HEK293 (cell line): ENCODE results near the gene SRGAP2C.
"Not testable (repeated sequence)": the region's sequence is repeated elsewhere in the genome, so short reads cannot be mapped to it uniquely, and the experiment has no call there.

Experiments
- ZBTB7A ChIP-seq: fragments of 450-650 bp; formaldehyde crosslinking; IDR thresholded peaks from 2 replicates; pipeline ENCODE4 v1.5.1; 2016; ENCODE audit warnings: low read depth, missing biosample characterization, missing genetic modification characterization
- ZNF175 ChIP-seq: fragments of 450-650 bp; formaldehyde crosslinking; IDR thresholded peaks from 2 replicates; pipeline ENCODE4 v1.5.1; 2016; ENCODE audit warnings: missing biosample characterization, missing genetic modification characterization
- ZNF350 ChIP-seq: fragments of 450-650 bp; formaldehyde crosslinking; IDR thresholded peaks from 2 replicates; pipeline ENCODE4 v1.5.0; 2017; ENCODE audit warnings: missing biosample characterization, mild to moderate bottlenecking, missing genetic modification characterization
- ZNF391 ChIP-seq: fragments of 450-650 bp; formaldehyde crosslinking; IDR thresholded peaks from 2 replicates; pipeline ENCODE4 v1.5.1; 2016; ENCODE audit warnings: low read depth, missing biosample characterization, missing genetic modification characterization, borderline replicate concordance
- TF ChIP-seq, protein P1 (sequence below): fragments of 450-650 bp; IDR thresholded peaks from 2 replicates; pipeline ENCODE4 v1.5.1; 2018; ENCODE audit warnings: missing biosample characterization, missing genetic modification characterization

DNA sequence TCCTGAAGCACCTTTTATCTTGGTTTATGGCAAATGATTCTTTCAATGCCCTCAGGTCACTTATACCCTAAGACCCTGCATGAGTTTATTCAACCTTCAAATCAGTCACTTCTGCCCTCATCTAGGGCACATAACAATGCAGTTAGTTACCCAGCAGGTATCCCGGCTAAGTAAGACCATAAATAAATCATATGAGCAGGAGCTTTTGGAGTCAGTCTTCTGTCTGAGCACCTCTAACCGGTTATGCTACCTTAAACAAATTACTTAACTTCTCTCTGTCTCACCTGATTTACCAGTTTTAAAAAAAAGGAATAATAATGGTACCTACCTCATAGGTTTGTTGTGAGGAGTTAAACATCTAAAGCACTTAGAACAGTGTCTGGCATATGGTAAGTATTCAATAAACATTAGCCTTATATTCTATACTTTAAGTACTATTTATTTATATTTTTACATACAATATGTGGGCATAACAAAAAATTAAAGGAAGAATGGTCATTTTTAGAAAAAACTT lies 17.5 kb upstream of the SRGAP2C start:
- TF ChIP-seq ZBTB7A (tag by site-specific recombination); ZNF391; ZNF350 (tag by site-specific recombination); ZNF175: not testable (repeated sequence)
- TF ChIP-seq, protein P1, sequence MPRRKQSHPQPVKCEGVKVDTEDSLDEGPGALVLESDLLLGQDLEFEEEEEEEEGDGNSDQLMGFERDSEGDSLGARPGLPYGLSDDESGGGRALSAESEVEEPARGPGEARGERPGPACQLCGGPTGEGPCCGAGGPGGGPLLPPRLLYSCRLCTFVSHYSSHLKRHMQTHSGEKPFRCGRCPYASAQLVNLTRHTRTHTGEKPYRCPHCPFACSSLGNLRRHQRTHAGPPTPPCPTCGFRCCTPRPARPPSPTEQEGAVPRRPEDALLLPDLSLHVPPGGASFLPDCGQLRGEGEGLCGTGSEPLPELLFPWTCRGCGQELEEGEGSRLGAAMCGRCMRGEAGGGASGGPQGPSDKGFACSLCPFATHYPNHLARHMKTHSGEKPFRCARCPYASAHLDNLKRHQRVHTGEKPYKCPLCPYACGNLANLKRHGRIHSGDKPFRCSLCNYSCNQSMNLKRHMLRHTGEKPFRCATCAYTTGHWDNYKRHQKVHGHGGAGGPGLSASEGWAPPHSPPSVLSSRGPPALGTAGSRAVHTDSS (tag by site-specific recombination), result not testable (repeated sequence)
